GM19238 (cell line): ENCODE results near the gene IQGAP3.
"Not testable (repeated sequence)": the region's sequence is repeated elsewhere in the genome, so short reads cannot be mapped to it uniquely, and the experiment has no call there.

Source experiments
- DNase-seq: peaks from one replicate; pipeline ENCODE4 v3.0.0; 2011; ENCODE audit warnings: low spot score; ENCODE audit not compliant: insufficient read length

The IQGAP3 gene

GRCh38 chr1:156571261-156571852 is 1.0 kb downstream of the IQGAP3 start:
- DNase-seq = no peak

GRCh38 chr1:156566436-156566835 is 5.9 kb downstream of the IQGAP3 start:
- no peak for DNase-seq

DNA sequence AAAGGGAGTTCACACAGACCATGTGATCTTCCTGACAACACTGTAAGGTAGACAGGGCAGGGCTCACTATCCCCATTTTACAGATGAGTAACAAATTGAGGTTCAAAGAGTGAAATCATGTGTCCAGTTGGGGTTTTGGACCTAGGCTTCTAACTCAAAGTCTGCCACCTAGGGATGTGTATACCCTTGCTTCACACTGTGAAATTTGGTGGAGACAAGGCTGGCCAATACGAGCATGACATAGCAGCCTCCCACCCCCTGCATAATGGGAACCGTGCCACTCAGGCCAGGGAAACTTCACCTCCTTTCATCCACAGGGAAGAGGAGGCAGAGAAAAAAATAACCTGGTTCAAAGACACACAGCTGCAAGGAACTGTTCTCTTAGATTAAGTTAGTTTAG is 6.8 kb downstream of the IQGAP3 start:
- no peak for DNase-seq

- DNase-seq = no peak
Observed at GRCh38 chr1:156560585-156561163, 11.7 kb downstream of the IQGAP3 start.

- DNase-seq = no peak
Observed at GRCh38 chr1:156559797-156560385, 12.5 kb downstream of the IQGAP3 start.

- DNase-seq = no peak
Observed at GRCh38 chr1:156559086-156559796, 13.1 kb downstream of the IQGAP3 start.

GRCh38 chr1:156556354-156556753 is 16.0 kb downstream of the IQGAP3 start:
- no peak for DNase-seq

GRCh38 chr1:156555715-156556114 is 16.6 kb downstream of the IQGAP3 start:
- DNase-seq = no peak

- no peak for DNase-seq
Observed at GRCh38 chr1:156554971-156555370, 17.4 kb downstream of the IQGAP3 start.

DNA sequence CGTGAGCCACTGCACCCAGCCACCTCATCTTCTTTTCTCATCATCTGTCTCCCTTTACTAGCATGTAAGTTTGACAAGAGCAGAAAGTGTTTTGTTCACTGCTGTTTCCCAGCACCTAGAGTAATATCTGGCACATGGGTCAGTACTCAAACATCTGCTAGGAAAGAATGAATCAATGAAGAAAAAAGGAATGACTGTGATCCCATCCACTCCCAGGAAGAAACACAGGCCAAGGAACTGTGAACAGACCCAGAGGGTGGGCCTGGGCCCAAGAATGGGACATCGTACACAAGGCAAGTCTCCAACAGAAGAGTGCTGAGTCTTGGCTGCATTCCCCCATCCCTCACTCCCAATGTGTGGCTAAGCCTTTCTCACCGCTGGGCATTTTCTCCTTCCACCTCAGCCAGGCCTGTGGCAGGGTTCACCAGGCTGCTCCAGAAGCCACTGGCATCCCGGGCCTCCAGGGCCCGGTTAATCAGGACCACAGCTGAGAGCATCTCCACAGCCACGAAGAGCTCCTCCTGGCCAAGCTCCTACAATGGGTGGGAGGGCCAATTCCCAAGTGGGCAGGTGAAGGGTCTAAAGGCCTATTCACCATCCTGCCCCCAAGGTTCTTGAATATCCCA is 18.4 kb downstream of the IQGAP3 start:
- no peak for DNase-seq

DNA sequence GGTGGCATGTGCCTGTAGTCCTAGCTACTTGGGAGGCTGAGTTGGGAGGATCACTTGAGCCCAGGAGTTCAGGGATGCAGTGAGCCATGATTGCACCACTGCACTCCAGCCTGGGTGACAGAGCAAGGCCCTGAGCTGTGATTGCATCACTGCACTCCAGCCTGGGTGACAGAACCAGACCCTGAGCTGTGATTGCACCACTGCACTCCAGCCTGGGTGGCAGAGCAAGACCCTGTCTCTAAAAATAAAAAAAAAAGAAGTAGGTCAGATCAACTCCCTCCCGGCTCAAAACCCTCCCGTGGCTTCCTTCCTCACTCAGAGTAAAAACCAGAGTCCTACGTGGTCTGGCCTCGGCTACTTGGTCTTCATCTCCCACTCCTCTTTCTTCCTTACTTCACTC is 19.4 kb downstream of the IQGAP3 start:
- not testable (repeated sequence) for DNase-seq

DNA sequence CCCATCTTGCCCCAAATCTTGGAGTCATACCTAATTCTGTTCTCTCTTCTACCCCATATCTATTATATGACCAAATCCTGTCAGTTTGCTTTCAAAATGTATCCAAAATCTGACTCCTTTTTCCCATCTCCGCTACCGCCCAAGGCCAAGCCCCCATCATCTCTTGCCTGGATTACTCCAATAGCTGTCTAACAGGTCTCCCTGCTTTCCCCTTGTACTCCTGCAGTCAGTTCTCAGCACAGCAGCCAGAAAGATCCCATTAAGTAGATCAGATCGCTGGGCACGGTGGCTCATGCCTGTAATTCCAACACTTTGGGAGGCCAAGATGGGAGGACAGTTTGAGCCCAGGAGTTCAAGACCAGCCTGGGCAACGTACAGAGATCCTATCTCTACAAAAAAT is 19.8 kb downstream of the IQGAP3 start:
- no peak for DNase-seq

DNA sequence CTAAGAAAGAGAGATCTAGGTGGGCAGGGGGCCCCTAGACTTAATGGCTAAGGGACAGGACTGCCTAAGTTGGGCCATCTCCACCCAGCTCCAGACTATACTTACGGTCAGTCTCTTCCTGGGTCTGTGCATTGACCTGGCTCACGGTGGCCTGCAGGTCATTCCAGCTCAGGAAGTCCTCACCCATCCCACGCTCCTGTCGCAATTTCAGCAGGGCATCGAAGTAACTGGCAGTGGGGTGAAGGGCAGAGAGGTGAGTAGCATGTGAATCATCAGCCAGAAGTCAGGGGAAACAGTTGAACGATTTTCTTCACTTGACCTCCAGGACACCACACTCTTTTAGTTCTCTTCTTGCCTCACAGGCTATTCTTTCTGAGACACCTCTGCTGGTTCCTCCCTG is 20.5 kb downstream of the IQGAP3 start:
- DNase-seq = no peak

DNA sequence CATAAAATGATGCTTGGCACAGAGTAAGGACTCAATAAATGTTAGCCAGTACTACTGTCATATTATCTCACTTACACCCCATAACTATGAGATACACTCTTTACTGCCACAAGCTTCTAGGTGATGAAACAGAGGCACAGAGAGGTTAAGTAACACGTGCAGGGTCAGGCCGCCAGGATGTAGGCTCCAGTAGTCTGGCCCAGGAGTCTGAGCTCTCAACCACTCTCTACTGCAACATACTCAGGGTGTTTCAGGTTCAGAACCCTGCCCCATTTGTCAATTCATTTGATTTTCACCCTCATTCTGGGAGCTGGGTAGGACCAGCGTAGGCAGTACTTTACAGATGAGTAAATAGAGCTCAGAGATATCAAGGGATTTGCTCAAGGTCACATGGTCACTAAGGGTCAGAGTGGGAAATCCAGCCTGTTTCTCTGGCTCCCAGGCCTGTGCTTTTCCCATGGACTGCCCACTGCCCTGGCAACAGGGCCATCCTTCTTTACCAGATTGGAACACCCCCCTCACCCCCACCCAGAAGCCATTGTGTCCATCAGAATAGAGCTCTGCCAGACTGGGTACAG is 21.2 kb downstream of the IQGAP3 start:
- DNase-seq = no peak

DNA sequence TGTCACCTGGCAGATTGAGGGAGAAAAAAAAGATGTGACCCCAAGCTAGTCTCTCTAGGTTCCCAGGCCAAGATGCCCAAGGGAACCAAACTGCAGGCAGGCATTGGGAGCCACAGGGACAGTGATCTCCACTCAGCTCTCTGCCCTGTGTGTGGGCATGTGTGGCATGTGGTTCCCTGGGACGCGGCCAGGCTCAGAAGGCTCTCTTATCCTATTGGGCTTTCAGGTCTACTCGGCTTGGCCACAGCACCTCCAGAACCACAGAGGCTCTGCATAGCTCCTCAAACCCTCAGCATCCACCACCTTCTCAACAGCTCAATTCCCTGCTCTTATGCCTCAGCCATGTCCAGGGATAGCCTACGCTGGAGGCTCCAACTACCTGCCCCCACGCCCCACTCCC is 22.0 kb downstream of the IQGAP3 start:
- DNase-seq = no peak

- no peak for DNase-seq
Observed at GRCh38 chr1:156549831-156550230, 22.5 kb downstream of the IQGAP3 start.

DNA sequence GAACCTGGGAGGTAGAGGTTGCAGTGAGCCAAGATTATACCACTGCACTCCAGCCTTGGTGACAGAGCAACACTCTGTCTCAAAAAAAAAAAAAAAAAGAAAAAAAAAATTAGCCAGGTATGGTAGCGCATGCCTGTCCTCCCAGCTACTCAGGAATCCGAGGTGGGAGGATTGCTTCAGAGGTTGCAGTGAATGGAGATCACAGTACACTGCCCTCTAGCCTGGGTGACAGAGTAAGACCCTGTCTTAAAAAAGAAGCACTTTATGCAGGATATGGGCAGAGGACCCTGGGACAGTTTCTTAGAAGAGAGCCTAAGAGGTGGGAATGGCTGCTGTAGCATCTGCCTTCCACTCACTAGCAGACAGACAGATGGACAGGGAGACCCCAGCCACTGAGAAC is 23.0 kb downstream of the IQGAP3 start:
- no peak for DNase-seq

GRCh38 chr1:156547982-156548381 is 24.4 kb downstream of the IQGAP3 start:
- no peak for DNase-seq

DNA sequence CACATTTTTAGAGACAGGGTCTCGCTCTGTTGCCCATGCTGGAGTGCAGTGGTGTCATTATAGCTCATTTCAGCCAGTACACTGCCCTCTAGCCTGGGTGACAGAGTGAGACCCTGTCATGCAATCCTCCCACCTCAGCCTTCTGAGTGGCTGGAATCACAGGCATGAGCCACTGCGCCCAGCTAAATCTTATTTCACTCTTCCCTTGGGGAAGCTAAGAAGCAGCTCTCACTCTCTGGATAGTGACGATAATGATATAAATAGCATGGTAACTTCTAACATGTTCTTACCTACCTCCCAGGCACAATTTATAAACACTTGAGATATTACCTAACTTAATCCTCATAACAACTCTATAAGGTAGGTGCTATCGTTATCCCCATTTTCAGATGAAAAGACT is 24.9 kb downstream of the IQGAP3 start:
- DNase-seq = no peak

DNA sequence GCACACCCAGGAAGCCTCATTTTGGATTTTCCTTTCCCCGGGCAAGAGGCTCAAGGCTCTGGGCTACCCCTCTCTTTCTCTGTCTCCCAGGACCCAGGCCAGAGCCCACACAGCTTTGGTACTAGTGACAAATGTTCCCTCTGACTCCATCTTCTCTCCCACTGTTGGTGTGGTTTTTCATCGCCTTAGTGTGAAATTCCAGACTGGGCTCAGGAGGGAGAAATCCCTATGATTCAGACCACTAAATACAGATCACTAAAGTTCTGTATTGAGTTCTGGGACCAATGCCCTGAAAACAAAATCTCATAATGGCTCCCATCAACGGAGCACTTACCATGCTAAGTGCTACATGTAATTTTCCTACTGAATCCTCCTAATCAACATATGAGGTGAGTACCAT is 26.1 kb downstream of the IQGAP3 start:
- no peak for DNase-seq

DNA sequence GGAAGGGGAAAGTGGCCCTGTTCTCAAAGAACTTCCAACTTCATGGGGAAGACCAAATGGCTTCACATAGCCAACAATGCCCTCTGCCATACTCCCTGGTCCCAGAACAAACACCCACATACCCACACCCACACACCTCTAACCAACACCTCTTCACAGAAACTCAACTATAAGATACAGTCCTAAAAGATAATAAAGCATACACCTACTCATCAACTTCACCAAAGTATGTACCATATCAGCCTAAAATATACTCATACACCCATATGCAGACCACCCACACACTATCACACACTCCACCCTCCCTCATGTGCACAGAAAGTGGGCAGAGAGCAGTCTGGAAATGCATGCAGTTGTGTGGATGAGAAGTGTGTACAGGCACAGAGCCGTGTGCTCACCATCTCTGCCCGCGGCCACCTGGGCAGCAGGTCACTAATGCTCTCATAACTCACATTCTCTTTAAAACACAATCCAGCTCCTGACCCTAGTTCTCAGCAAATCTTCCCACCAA is 27.7 kb downstream of the IQGAP3 start:
- DNase-seq = no peak

- no peak for DNase-seq
Observed at GRCh38 chr1:156543066-156543465, 29.3 kb downstream of the IQGAP3 start.
